DMS153 treated with DMSO at 0.1 percent for 48 hours (cell line): ENCODE data around the gene ECEL1.

Experiments used
- DNase-seq: peaks from one replicate; lab custom pipeline; 2025; ENCODE audit not compliant: unreplicated experiment; lab: John Stamatoyannopoulos, UW

The ECEL1 gene

DNA sequence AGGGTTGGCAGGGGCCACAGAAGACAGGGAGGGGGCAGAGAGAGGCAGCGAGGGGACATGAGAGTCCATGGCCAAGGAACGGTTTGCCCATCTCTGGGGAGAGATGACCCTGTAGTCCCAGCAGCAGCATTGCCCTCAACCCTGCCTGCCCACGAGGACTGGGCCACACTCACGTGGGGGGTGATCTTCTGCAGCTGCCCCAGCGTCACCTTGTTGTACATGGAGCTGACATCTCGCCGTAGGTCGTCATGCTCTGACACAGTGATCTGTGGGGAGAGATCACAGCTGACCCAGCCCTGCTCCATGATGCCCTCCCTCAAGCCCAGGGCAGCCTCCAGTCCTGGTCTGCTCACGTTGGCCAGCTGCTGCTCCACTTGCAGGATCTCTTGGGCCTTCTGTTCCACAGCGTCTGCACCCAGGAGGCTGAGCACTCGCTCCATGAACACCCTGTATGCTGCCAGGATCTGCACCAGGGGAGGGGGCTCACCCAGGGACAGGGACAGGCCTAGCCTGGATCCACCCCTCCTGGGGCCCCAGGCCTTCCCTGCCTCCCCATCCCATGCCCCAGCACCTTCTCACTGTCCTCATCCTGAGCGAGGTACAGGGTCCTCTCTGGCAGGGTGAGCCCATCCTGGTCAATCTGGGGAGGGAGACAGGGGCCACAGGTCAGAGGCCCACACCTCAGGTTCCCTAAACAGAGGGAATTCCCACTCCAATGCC is 2.8 kb downstream of the ECEL1 start:
- DNase-seq = no peak

GRCh38 chr2:232483923-232484627 is 3.6 kb downstream of the ECEL1 start:
- DNase-seq = no peak

- no peak for DNase-seq
These were observed 4.2 kb downstream of the ECEL1 start for GRCh38 chr2:232483311-232483922.

GRCh38 chr2:232482301-232483238 is 5.1 kb downstream of the ECEL1 start:
- no peak for DNase-seq

GRCh38 chr2:232481322-232482140 is 6.1 kb downstream of the ECEL1 start:
- no peak for DNase-seq

GRCh38 chr2:232480201-232481190 is 7.1 kb downstream of the ECEL1 start:
- no peak for DNase-seq

- no peak for DNase-seq
These were observed 8.1 kb downstream of the ECEL1 start for GRCh38 chr2:232479341-232480200.

GRCh38 chr2:232478571-232479340 is 8.9 kb downstream of the ECEL1 start:
- DNase-seq = no peak

- DNase-seq = no peak
These were observed 9.7 kb downstream of the ECEL1 start for GRCh38 chr2:232477751-232478510.

DNA sequence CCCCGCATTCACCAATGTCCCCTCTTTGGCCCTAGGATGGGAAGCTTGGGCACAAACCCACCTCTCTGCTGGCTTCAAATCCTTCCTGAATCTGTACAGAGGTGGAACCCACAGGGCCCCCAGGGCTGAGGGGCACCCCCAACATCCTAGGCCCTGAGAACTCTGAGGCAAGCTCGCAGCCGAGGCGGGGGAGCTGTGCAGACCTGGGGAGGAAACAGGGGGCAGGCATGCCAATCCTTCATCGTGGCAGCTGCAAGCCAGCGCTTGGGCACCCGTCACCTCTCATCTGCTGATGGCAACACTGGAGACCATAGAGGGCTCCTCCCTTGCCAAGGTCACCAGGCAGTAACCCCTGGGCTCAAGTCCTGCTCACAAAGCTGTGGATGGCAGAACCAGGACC is 10.8 kb downstream of the ECEL1 start:
- DNase-seq = no peak

- no peak for DNase-seq
These were observed 11.6 kb downstream of the ECEL1 start for GRCh38 chr2:232476045-232476444.

DNA sequence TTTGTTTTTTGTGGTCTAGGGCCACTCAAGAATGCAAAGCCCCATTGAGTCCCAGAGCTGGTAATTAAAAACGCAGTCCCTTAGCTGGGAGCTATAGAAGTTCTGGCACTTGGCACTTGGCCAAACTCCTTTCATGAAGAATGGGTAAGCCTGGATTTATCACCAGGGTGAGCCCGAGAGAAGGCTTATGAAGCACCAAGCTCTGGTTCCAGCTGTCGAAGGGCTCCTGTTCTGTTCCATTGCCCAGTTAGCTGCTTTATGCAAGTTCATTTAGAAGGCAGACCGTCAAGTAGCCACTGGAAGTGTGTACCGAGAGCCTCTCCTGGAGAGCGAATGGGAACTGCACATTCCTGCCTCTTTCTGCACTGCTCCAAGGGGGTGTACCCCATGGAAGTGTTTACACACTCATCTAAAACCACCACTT is 14.2 kb downstream of the ECEL1 start:
- peak; percentile 31 for DNase-seq

DNA sequence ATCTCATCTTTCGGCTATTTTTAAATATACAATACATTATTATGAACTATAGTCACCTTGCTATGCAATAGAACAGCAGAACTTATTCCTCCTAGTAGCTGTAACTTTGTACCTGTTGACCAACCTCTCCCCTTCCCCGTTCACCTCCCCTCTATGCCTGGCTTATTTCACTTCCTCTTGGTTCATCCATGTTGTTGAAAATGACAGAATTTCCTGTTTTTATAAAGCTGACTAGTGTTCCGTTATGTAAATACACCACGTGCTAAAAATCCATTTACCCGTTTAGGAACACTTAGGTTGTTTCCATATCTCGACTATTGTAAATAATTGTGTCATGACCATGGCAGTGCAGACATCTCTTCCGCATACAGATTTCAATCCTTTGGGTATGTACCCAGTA is 21.4 kb downstream of the ECEL1 start:
- no peak for DNase-seq

- no peak for DNase-seq
These were observed 22.6 kb downstream of the ECEL1 start for GRCh38 chr2:232465061-232465460.

- DNase-seq = no peak
These were observed 23.1 kb downstream of the ECEL1 start for GRCh38 chr2:232464544-232464885.

DNA sequence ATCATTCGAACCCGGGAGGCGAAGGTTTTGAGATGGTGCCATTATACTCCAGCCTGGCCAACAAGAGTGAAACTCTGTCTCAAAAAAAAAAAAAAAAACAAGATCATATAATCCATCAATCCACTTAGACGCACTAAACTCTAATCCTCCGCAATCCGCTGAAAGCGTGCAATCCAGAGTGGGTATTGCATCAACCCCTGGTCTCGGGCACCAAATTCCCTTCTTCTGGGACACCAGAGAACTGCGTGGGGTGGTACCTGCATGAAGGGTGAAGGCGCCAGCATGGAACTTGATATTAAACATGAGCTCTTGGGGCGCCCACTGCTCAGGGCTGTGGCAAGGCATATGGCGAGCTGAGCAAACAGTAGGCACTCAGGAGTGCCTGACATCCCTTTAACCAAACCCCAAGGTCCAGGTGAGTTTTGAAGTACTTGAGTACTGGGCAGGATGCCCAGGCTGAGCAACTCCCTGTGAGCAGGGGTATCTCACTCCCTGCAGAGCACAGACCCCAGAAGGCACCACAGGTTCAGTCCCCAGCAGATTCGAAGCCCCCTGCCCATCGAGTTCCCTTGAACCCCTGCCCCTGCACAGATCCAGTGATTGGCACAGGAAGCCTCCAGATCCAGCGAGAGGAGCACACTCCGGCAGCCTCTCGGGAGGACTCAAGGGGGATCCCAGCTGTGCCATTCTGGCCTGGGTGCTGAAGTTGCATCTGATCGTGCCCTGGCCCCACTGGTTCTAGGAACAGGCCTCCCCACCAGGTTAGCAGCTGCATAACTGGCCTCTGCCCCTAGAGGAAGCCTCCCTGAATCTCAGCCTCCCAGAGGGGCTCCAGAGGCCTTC is 23.7 kb downstream of the ECEL1 start:
- DNase-seq = no peak
